SK-N-SH (cell line): ENCODE results near the gene NEK6.
A peak's percentile ranks its signal among the peaks of the same experiment; 100 is the strongest.

Experiments
- ELF1 ChIP-seq: IDR thresholded peaks from 2 replicates; pipeline ENCODE4 v1.4.0; 2012
- MXI1 ChIP-seq: IDR thresholded peaks from 2 replicates; pipeline ENCODE4 v1.6.1; 2012; ENCODE audit warnings: mild to moderate bottlenecking, low read depth, low read length, improper control_type of control experiment
- POLR2AphosphoS5 ChIP-seq: IDR thresholded peaks from 2 replicates; pipeline ENCODE4 v1.6.1; 2012; ENCODE audit warnings: low read depth, low read length
- SMC3 ChIP-seq: IDR thresholded peaks from 2 replicates; pipeline ENCODE4 v1.6.1; 2012; ENCODE audit warnings: low read depth, low read length, improper control_type of control experiment
- TF ChIP-seq, protein P1 (sequence below): fragments of 200-600 bp; sonication (generic); IDR thresholded peaks from 2 replicates; pipeline ENCODE4 v1.6.1; 2017; ENCODE audit warnings: antibody characterized with exemption, mild to moderate bottlenecking, moderate library complexity
- TF ChIP-seq, protein P2 (sequence below): IDR thresholded peaks from 2 replicates; pipeline ENCODE4 v1.4.0; 2012; ENCODE audit warnings: low read depth, borderline replicate concordance
- TF ChIP-seq, protein P3 (sequence below): IDR thresholded peaks from 2 replicates; pipeline ENCODE4 v1.6.1; 2012; ENCODE audit warnings: mild to moderate bottlenecking, low read depth, low read length, moderate library complexity
- TF ChIP-seq, protein P4 (sequence below): fragments of 150-350 bp; IDR thresholded peaks from 2 replicates; pipeline ENCODE4 v1.6.1; 2016; ENCODE audit warnings: mild to moderate bottlenecking, low read depth, low read length
- TF ChIP-seq, protein P5 (sequence below): IDR thresholded peaks from 2 replicates; pipeline ENCODE4 v1.4.0; 2012; ENCODE audit warnings: low read depth

DNA sequence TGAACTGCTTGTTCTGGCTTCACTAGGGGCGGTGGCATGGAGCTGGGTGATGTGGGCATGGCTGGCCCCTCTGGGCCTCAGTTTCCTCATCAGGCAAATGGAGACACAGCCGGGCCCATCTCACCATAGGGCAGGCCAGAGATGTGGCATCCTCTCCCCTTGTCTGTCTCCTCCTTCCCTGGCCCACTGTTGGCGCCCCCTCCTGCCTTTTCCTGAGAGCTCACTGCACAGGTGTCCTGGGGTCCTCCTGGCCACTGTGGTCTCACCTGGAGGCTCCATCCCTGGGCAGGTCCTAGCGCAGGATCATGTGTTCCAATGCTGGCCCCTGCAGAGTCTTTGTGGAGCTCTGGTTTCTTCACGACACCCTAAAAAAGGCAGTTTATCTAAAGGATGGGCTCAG is 53.5 kb downstream of the NEK6 start:
- TF ChIP-seq, protein P1, sequence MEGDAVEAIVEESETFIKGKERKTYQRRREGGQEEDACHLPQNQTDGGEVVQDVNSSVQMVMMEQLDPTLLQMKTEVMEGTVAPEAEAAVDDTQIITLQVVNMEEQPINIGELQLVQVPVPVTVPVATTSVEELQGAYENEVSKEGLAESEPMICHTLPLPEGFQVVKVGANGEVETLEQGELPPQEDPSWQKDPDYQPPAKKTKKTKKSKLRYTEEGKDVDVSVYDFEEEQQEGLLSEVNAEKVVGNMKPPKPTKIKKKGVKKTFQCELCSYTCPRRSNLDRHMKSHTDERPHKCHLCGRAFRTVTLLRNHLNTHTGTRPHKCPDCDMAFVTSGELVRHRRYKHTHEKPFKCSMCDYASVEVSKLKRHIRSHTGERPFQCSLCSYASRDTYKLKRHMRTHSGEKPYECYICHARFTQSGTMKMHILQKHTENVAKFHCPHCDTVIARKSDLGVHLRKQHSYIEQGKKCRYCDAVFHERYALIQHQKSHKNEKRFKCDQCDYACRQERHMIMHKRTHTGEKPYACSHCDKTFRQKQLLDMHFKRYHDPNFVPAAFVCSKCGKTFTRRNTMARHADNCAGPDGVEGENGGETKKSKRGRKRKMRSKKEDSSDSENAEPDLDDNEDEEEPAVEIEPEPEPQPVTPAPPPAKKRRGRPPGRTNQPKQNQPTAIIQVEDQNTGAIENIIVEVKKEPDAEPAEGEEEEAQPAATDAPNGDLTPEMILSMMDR: peak; percentile 17; the same call in 1 of the 2 replicates
- TF ChIP-seq ELF1 (no peak), MXI1 (no peak), POLR2AphosphoS5 (no peak), SMC3 (no peak)
- TF ChIP-seq, protein P2, sequence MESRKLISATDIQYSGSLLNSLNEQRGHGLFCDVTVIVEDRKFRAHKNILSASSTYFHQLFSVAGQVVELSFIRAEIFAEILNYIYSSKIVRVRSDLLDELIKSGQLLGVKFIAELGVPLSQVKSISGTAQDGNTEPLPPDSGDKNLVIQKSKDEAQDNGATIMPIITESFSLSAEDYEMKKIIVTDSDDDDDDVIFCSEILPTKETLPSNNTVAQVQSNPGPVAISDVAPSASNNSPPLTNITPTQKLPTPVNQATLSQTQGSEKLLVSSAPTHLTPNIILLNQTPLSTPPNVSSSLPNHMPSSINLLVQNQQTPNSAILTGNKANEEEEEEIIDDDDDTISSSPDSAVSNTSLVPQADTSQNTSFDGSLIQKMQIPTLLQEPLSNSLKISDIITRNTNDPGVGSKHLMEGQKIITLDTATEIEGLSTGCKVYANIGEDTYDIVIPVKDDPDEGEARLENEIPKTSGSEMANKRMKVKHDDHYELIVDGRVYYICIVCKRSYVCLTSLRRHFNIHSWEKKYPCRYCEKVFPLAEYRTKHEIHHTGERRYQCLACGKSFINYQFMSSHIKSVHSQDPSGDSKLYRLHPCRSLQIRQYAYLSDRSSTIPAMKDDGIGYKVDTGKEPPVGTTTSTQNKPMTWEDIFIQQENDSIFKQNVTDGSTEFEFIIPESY: no peak
- TF ChIP-seq, protein P3, sequence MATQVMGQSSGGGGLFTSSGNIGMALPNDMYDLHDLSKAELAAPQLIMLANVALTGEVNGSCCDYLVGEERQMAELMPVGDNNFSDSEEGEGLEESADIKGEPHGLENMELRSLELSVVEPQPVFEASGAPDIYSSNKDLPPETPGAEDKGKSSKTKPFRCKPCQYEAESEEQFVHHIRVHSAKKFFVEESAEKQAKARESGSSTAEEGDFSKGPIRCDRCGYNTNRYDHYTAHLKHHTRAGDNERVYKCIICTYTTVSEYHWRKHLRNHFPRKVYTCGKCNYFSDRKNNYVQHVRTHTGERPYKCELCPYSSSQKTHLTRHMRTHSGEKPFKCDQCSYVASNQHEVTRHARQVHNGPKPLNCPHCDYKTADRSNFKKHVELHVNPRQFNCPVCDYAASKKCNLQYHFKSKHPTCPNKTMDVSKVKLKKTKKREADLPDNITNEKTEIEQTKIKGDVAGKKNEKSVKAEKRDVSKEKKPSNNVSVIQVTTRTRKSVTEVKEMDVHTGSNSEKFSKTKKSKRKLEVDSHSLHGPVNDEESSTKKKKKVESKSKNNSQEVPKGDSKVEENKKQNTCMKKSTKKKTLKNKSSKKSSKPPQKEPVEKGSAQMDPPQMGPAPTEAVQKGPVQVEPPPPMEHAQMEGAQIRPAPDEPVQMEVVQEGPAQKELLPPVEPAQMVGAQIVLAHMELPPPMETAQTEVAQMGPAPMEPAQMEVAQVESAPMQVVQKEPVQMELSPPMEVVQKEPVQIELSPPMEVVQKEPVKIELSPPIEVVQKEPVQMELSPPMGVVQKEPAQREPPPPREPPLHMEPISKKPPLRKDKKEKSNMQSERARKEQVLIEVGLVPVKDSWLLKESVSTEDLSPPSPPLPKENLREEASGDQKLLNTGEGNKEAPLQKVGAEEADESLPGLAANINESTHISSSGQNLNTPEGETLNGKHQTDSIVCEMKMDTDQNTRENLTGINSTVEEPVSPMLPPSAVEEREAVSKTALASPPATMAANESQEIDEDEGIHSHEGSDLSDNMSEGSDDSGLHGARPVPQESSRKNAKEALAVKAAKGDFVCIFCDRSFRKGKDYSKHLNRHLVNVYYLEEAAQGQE: no peak
- TF ChIP-seq, protein P4, sequence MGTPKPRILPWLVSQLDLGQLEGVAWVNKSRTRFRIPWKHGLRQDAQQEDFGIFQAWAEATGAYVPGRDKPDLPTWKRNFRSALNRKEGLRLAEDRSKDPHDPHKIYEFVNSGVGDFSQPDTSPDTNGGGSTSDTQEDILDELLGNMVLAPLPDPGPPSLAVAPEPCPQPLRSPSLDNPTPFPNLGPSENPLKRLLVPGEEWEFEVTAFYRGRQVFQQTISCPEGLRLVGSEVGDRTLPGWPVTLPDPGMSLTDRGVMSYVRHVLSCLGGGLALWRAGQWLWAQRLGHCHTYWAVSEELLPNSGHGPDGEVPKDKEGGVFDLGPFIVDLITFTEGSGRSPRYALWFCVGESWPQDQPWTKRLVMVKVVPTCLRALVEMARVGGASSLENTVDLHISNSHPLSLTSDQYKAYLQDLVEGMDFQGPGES: no peak
- TF ChIP-seq, protein P5, sequence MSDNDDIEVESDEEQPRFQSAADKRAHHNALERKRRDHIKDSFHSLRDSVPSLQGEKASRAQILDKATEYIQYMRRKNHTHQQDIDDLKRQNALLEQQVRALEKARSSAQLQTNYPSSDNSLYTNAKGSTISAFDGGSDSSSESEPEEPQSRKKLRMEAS: no peak
